HEK293 (cell line): ENCODE results near the gene CFAP70.

ENCODE experiments used
- CTCF ChIA-PET: fragments of 350-600 bp; formaldehyde crosslinking; extraction: SDS; loops from one replicate; lab custom pipeline; 2021; ENCODE audit warnings: antibody characterized with exemption; lab: Yijun Ruan, JAX
- POLR2A ChIA-PET: fragments of 300-600 bp; formaldehyde crosslinking; extraction: SDS; loops from one replicate; lab custom pipeline; 2020; ENCODE audit warnings: antibody characterized with exemption, inconsistent platforms; lab: Yijun Ruan, JAX
- H3K27ac ChIP-seq: fragments of 200-500 bp; sonication (Bioruptor generic); 2 replicates; pipeline ENCODE4 v1.5.1; 2014; ENCODE audit warnings: low read depth, low read length, control low read depth, inconsistent platforms; ENCODE audit errors: extremely low read depth
- H3K36me3 ChIP-seq, 2 experiments: fragments of 200-500 bp in 1 of 2; sonication (Bioruptor generic) in 1 of 2; 1 replicate in 1 of 2; 2 replicates in 1 of 2; pipeline ENCODE4 v1.5.1; 2014 to 2017; ENCODE audit warnings: inconsistent platforms in 2 of 2, low read length in 2 of 2; ENCODE audit not compliant: control insufficient read depth in 2 of 2, insufficient read depth in 1 of 2
- H3K4me1 ChIP-seq: fragments of 200-500 bp; sonication (Bioruptor generic); 2 replicates; pipeline ENCODE4 v1.5.1; 2014; ENCODE audit warnings: mild to moderate bottlenecking, low read length, inconsistent platforms; ENCODE audit not compliant: control insufficient read depth, insufficient read depth
- H3K4me3 ChIP-seq: 2 replicates; pipeline ENCODE4 v1.5.1; 2011; ENCODE audit warnings: low read depth, mild to moderate bottlenecking, control low read depth, low read length, moderate library complexity
- H3K9me3 ChIP-seq: fragments of 200-500 bp; sonication (Bioruptor generic); 2 replicates; pipeline ENCODE4 v1.5.1; 2014; ENCODE audit warnings: low read depth, low read length, inconsistent platforms; ENCODE audit not compliant: control insufficient read depth, insufficient read depth
- CTCF ChIP-seq: fragments of 450-650 bp; formaldehyde crosslinking; IDR thresholded peaks from 2 replicates; pipeline ENCODE4 v1.5.1; 2016; ENCODE audit warnings: missing biosample characterization, missing genetic modification characterization
- HOXD13 ChIP-seq: sonication (generic); formaldehyde crosslinking; IDR thresholded peaks from 2 replicates; pipeline ENCODE4 v1.8.0; 2022; ENCODE audit warnings: missing genetic modification reagents, borderline replicate concordance
- KLF9 ChIP-seq: fragments of 450-650 bp; formaldehyde crosslinking; IDR thresholded peaks from 2 replicates; pipeline ENCODE4 v1.5.1; 2016; ENCODE audit warnings: missing biosample characterization, missing genetic modification characterization, low read depth
- OVOL3 ChIP-seq: fragments of 450-650 bp; formaldehyde crosslinking; IDR thresholded peaks from 2 replicates; pipeline ENCODE4 v1.5.1; 2016; ENCODE audit warnings: missing biosample characterization, missing genetic modification characterization
- PRDM10 ChIP-seq: fragments of 450-650 bp; formaldehyde crosslinking; IDR thresholded peaks from 2 replicates; pipeline ENCODE4 v1.5.1; 2016; ENCODE audit warnings: missing biosample characterization, missing genetic modification characterization
- ZBTB20 ChIP-seq: fragments of 450-650 bp; formaldehyde crosslinking; IDR thresholded peaks from 2 replicates; pipeline ENCODE4 v1.5.1; 2016; ENCODE audit warnings: missing biosample characterization, missing genetic modification characterization
- ZBTB6 ChIP-seq: fragments of 450-650 bp; formaldehyde crosslinking; IDR thresholded peaks from 2 replicates; pipeline ENCODE4 v1.5.1; 2017; ENCODE audit warnings: missing biosample characterization, missing genetic modification characterization
- ZNF10 ChIP-seq: fragments of 450-650 bp; formaldehyde crosslinking; IDR thresholded peaks from 2 replicates; pipeline ENCODE4 v1.5.1; 2017; ENCODE audit warnings: missing biosample characterization, missing genetic modification characterization
- ZNF280D ChIP-seq: fragments of 450-650 bp; formaldehyde crosslinking; IDR thresholded peaks from 2 replicates; pipeline ENCODE4 v1.5.1; 2016; ENCODE audit warnings: missing biosample characterization, missing genetic modification characterization
- ZNF311 ChIP-seq: fragments of 450-650 bp; formaldehyde crosslinking; IDR thresholded peaks from 2 replicates; pipeline ENCODE4 v1.5.1; 2017; ENCODE audit warnings: missing biosample characterization, missing genetic modification characterization, borderline replicate concordance
- ZNF37A ChIP-seq: fragments of 450-650 bp; IDR thresholded peaks from 2 replicates; pipeline ENCODE4 v1.5.1; 2018; ENCODE audit warnings: missing biosample characterization, missing genetic modification characterization
- ZNF404 ChIP-seq: fragments of 450-650 bp; formaldehyde crosslinking; IDR thresholded peaks from 2 replicates; pipeline ENCODE4 v1.5.1; 2017; ENCODE audit warnings: missing biosample characterization, missing genetic modification characterization
- ZNF513 ChIP-seq: fragments of 450-650 bp; IDR thresholded peaks from 2 replicates; pipeline ENCODE4 v1.5.1; 2018; ENCODE audit warnings: missing biosample characterization, missing genetic modification characterization
- ZNF692 ChIP-seq: fragments of 450-650 bp; formaldehyde crosslinking; IDR thresholded peaks from 2 replicates; pipeline ENCODE4 v1.5.1; 2016; ENCODE audit warnings: missing biosample characterization, missing genetic modification characterization
- ZNF768 ChIP-seq: fragments of 450-650 bp; formaldehyde crosslinking; IDR thresholded peaks from 2 replicates; pipeline ENCODE4 v1.5.1; 2018; ENCODE audit warnings: missing biosample characterization, mild to moderate bottlenecking, missing genetic modification characterization
- ZNF776 ChIP-seq: fragments of 450-650 bp; formaldehyde crosslinking; IDR thresholded peaks from 2 replicates; pipeline ENCODE4 v1.5.0; 2017; ENCODE audit warnings: missing biosample characterization, missing genetic modification characterization, borderline replicate concordance
- ZNF792 ChIP-seq: fragments of 450-650 bp; formaldehyde crosslinking; IDR thresholded peaks from 2 replicates; pipeline ENCODE4 v1.5.1; 2016; ENCODE audit warnings: missing biosample characterization, missing genetic modification characterization
- ZNF837 ChIP-seq: fragments of 450-650 bp; formaldehyde crosslinking; IDR thresholded peaks from 2 replicates; pipeline ENCODE4 v1.5.1; 2016; ENCODE audit warnings: missing biosample characterization, missing genetic modification characterization
- ZSCAN23 ChIP-seq: fragments of 450-650 bp; formaldehyde crosslinking; IDR thresholded peaks from 2 replicates; pipeline ENCODE4 v1.5.1; 2016; ENCODE audit warnings: missing biosample characterization, missing genetic modification characterization

CFAP70 gene

GRCh38 chr10:73253225-73253555, 105.5 kb downstream of the CFAP70 start:
- peaks cover 8 to 32% of the 10 kb centered on the region in 2 experiments; a peak in 2 of 3 replicates for H3K36me3 ChIP-seq
- POLR2A ChIA-PET, result interaction anchor here (0.6 to 2.3 kb wide), 10 partner anchors 9 to 528 kb away, joined by 3 to 13 read pairs (median 4); partner anchors contain the start of gene CFAP70
- 0 out of 2 replicates have a peak, but pooled peaks cover 3% of the 10 kb centered on the region for H3K4me1 ChIP-seq
- TF ChIP-seq CTCF (tag by site-specific recombination), result peak; percentile 30; the same call in 1 of the 2 replicates
- no peak for TF ChIP-seq PRDM10 (tag by site-specific recombination)
- TF ChIP-seq, all 188 proteins: peak for 1
- Histone ChIP-seq H3K27ac (peak overlapping the region; percentile 79), H3K9me3 (no peaks in the 10 kb centered on the region), H3K4me3 (peak overlapping the region; percentile 64)
- CTCF ChIA-PET, result interaction anchor here (1.2 to 4.5 kb wide), 2 partner anchors 11 to 94 kb away, joined by 4 to 21 read pairs; no protein-coding TSS in a partner anchor

GRCh38 chr10:73252445-73253224, 106.0 kb downstream of the CFAP70 start, which contains the start of gene MRPS16:
MRPS16 (minus strand) TSS chr10:73252644; CDS start chr10:73252482, 162 bp downstream.
- Histone ChIP-seq H3K4me3 (peak within 1 kb of the TSS; percentile 64), H3K27ac (peak within 1 kb of the TSS; percentile 79), H3K36me3 (peaks cover 8 to 33% of the 10 kb centered on the region in 2 experiments; a peak in 2 of 3 replicates), H3K4me1 (peaks cover 3% of the 10 kb centered on the region; the same call in 1 of the 2 replicates), H3K9me3 (no peaks in the 10 kb centered on the region)
- POLR2A ChIA-PET, result interaction anchor here (0.6 to 2.3 kb wide), 13 partner anchors 10 to 529 kb away, joined by 3 to 13 read pairs (median 4); partner anchors contain the start of genes CFAP70 and PPP3CB
- CTCF ChIA-PET, result interaction anchor here (1.2 to 4.5 kb wide), 2 partner anchors 11 to 94 kb away, joined by 4 to 21 read pairs; no protein-coding TSS in a partner anchor
- TF ChIP-seq ZNF513 (tag by site-specific recombination) (no peak), ZNF280D (no peak), ZNF10 (tag by site-specific recombination) (no peak), ZNF692 (tag by site-specific recombination) (no peak; the same call in 1 of the 2 replicates), HOXD13 (CRISPR knock-in tag) (no peak), ZNF404 (no peak), ZNF837 (tag by site-specific recombination) (no peak), ZNF37A (tag by site-specific recombination) (no peak), ZBTB20 (tag by site-specific recombination) (peak; percentile 77; the same call in 1 of the 2 replicates), ZNF792 (tag by site-specific recombination) (no peak), KLF9 (tag by site-specific recombination) (peak; percentile 98), ZNF768 (tag by site-specific recombination) (no peak), OVOL3 (tag by site-specific recombination) (peak; percentile 91), ZNF776 (tag by site-specific recombination) (no peak), ZSCAN23 (no peak), ZBTB6 (tag by site-specific recombination) (no peak), ZNF311 (tag by site-specific recombination) (no peak)
